GM20000 (cell line): ENCODE data around the gene MAST2.
"Not testable (repeated sequence)": the region's sequence is repeated elsewhere in the genome, so short reads cannot be mapped to it uniquely, and the experiment has no call there.

Experiments used
- DNase-seq: peaks from one replicate; pipeline ENCODE4 v3.0.0; 2012; ENCODE audit warnings: low spot score
- CTCF ChIP-seq: IDR thresholded peaks from 2 replicates; pipeline ENCODE4 v1.5.1; 2012; ENCODE audit warnings: mild to moderate bottlenecking, control low read depth; ENCODE audit errors: extremely low read depth, missing control alignments

The MAST2 gene

GRCh38 chr1:45828841-45829240 is 25.4 kb downstream of the MAST2 start:
- TF ChIP-seq CTCF, result no peak
- DNase-seq, result no peak

GRCh38 chr1:45833361-45833760 is 29.9 kb downstream of the MAST2 start:
- TF ChIP-seq CTCF, result no peak
- DNase-seq, result no peak

GRCh38 chr1:45834689-45835088 is 31.3 kb downstream of the MAST2 start:
- no peak for TF ChIP-seq CTCF

GRCh38 chr1:45836451-45836850 is 33.0 kb downstream of the MAST2 start:
- peak; percentile 17 for DNase-seq
- TF ChIP-seq CTCF, result no peak

More at GRCh38 chr1:45834689-45835088, 31.3 kb downstream of the MAST2 start:
- DNase-seq, result no peak

GRCh38 chr1:45836861-45837260 is 33.4 kb downstream of the MAST2 start:
- DNase-seq, result not testable (repeated sequence)

DNA sequence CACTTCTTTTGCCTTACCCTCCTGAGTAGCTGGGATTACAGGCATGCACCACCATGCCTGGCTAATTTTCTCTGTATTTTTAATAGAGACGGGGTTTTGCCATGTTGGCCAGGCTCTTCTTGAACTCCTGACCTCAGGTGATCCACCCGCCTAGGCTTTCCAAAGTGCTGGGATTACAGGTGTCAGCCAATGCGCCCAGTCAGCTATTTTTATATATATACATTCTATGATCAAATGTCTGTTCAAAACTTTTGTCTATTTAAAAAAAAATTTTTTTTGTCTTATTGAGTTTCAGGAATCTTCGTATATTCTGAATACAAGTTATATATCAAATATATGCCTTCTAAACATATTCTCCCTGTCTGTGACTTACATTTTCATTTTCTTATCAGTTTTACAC is 34.9 kb downstream of the MAST2 start:
- not testable (repeated sequence) for DNase-seq

- no peak for TF ChIP-seq CTCF
- DNase-seq, result peak; percentile 10
Measured at GRCh38 chr1:45840704-45841103, 37.3 kb downstream of the MAST2 start.

DNA sequence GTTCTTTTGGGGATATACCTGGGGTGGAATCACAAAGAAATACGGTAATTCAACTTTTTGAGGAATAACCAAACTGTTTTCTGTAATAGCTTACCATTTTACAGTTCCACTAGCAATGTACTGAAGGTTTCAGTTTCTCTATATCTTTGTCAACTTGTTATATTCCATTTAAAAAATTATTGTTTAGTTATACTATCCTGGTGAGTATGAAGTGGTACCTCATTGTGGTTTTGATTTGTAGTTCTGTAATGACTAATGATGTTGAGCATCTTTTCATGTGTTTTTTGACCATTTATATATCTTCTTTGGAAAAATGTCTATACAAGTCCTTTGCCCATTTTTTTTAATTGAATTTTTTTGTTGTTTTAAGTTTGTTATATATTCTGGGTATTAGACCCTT is 39.4 kb downstream of the MAST2 start:
- no peak for DNase-seq
- no peak for TF ChIP-seq CTCF

GRCh38 chr1:45843474-45843905 is 40.1 kb downstream of the MAST2 start:
- TF ChIP-seq CTCF, result no peak
- peak; percentile 16 for DNase-seq

DNA sequence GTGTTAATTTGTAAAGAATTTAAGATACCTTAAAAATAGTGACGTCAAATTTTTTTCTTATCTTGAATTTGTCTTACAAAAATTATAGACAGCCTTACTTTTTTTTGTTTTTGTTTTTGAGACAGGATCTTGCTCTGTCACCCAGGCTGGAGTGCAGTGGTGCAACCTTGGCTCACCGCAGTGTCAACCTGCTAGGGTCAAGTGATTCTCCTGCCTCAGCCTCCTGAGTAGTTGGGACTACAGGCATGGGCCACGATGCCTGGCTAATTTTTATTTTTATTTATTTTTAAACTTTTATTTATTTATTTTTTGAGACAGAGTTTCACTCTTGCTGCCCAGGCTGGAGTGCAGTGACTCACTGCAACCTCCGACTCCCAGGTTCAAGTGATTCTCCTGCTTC is 40.6 kb downstream of the MAST2 start:
- DNase-seq, result not testable (repeated sequence)
